ENCODE measurements around the gene DISC1.

DNA sequence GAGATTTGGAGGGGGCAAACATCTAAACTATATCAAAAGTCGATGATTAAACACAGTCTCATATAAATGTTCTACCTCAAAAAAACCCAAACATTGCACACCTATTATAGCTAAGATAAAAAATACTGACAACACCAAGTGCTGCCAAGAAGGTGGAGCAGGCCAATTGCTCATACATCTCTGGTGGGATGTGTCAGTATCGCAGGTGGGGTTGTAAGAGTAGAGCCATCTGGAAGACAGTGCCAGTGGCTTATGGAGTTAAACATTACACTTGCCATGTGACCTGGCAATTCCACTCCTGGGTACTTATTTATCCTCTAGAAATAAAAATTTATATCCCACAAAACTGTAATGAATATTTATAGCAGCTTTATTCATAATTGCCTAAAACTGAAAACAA, 213.4 kb downstream of the DISC1 start:
- TF ChIP-seq, protein P1, sequence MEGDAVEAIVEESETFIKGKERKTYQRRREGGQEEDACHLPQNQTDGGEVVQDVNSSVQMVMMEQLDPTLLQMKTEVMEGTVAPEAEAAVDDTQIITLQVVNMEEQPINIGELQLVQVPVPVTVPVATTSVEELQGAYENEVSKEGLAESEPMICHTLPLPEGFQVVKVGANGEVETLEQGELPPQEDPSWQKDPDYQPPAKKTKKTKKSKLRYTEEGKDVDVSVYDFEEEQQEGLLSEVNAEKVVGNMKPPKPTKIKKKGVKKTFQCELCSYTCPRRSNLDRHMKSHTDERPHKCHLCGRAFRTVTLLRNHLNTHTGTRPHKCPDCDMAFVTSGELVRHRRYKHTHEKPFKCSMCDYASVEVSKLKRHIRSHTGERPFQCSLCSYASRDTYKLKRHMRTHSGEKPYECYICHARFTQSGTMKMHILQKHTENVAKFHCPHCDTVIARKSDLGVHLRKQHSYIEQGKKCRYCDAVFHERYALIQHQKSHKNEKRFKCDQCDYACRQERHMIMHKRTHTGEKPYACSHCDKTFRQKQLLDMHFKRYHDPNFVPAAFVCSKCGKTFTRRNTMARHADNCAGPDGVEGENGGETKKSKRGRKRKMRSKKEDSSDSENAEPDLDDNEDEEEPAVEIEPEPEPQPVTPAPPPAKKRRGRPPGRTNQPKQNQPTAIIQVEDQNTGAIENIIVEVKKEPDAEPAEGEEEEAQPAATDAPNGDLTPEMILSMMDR (IDR thresholded peaks at IDR 0.05) = no peak
- no peak for TF ChIP-seq POLR2A (IDR thresholded peaks at IDR 0.05)
